ENCODE data around the gene PAPPA2.

GRCh38 chr1:176568185-176568584 is 105.2 kb downstream of the PAPPA2 start:
- TF ChIP-seq EZH2 (IDR thresholded peaks at IDR 0.05; ENCODE audit: low read length, unreplicated experiment) (no peak), CTCF (conservative IDR thresholded peaks at IDR 0.05; ENCODE audit: low read depth, low read length) (no peak), EZH2phosphoT487 (IDR thresholded peaks at IDR 0.05; ENCODE audit: borderline replicate concordance, low read length) (no peak)
